HepG2 (cell line): ENCODE measurements around the gene OPRPN.

ENCODE experiments used
- CEBPZ ChIP-seq: IDR thresholded peaks from 2 replicates; pipeline ENCODE4 v1.6.1; 2012; ENCODE audit warnings: low read length, improper control_type of control experiment
- CHD4 ChIP-seq: fragments of 200-600 bp; sonication (generic); IDR thresholded peaks from 2 replicates; pipeline ENCODE4 v1.7.0; 2017; ENCODE audit warnings: mild to moderate bottlenecking, low read length, borderline replicate concordance
- CREM ChIP-seq, 2 experiments: sonication (generic) in 1 of 2; formaldehyde crosslinking in 1 of 2; IDR thresholded peaks; 2 replicates each; pipeline versions ENCODE4 v1.4.0 to v1.6.1; 2016 to 2020; ENCODE audit warnings: antibody characterized with exemption in 1 of 2, mild to moderate bottlenecking in 1 of 2, missing genetic modification reagents in 1 of 2
- CTCF ChIP-seq: sonication (generic); formaldehyde crosslinking; IDR thresholded peaks from 2 replicates; pipeline ENCODE4 v1.5.0; 2020; ENCODE audit warnings: mild to moderate bottlenecking, missing genetic modification reagents, moderate library complexity
- NR2F2 ChIP-seq: IDR thresholded peaks from 2 replicates; pipeline ENCODE4 v1.6.1; 2012; ENCODE audit warnings: low read depth, inconsistent platforms, borderline replicate concordance
- POLR2AphosphoS5 ChIP-seq: IDR thresholded peaks from 2 replicates; pipeline ENCODE4 v1.6.1; 2012; ENCODE audit warnings: low read depth, low read length
- PRDM15 ChIP-seq: sonication (generic); formaldehyde crosslinking; IDR thresholded peaks from 2 replicates; pipeline ENCODE4 v1.4.0; 2020; ENCODE audit warnings: missing genetic modification reagents
- RAD21 ChIP-seq: fragments of 450-650 bp; formaldehyde crosslinking; IDR thresholded peaks from 2 replicates; pipeline ENCODE4 v1.5.0; 2020; ENCODE audit warnings: mild to moderate bottlenecking
- ZNF263 ChIP-seq: sonication (generic); formaldehyde crosslinking; IDR thresholded peaks from 2 replicates; pipeline ENCODE4 v1.4.0; 2020; ENCODE audit warnings: missing genetic modification reagents

DNA sequence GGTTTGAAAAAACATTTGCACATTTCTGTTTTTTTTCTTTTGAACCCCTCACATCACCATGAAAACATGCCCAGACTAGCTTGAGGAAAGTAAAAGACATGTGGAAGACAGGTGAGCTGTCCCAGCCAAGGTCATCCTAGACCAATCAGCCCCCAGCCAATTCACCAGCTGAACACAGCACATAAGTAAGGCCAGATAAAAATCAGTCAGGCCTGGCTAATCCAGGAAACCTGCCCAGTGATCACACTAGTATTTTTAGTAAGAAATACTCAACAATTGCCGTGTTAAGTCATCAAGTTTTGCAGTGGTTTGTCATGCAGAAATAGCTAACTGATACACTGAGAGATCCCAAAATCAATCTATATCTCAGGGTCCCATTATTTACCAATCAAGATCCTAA is 41.6 kb upstream of the OPRPN start:
- TF ChIP-seq CREM (IDR thresholded peaks at IDR 0.05) (no peak), CREM (CRISPR knock-in tag; IDR thresholded peaks at IDR 0.05) (no peak), POLR2AphosphoS5 (no peak), ZNF263 (CRISPR knock-in tag) (no peak), NR2F2 (no peak), CTCF (CRISPR knock-in tag) (no peak), CEBPZ (no peak), CHD4 (no peak), PRDM15 (no peak), RAD21 (CRISPR knock-in tag) (no peak)
